OCI-LY7 (cell line): Measurements from ENCODE around the gene PRKX.

Source experiments
- EZH2phosphoT487 ChIP-seq: fragments of 200-600 bp; sonication (generic); IDR thresholded peaks from 2 replicates; pipeline ENCODE4 v1.6.1; 2018; ENCODE audit warnings: low read depth, borderline replicate concordance, mild to moderate bottlenecking, mixed run types, antibody characterized with exemption, low read length, moderate library complexity, mixed read lengths
- TF ChIP-seq, protein P1 (sequence below): fragments of 200-600 bp; sonication (generic); conservative IDR thresholded peaks from 2 replicates; pipeline ENCODE4 v1.5.1; 2014; ENCODE audit warnings: mild to moderate bottlenecking, antibody characterized with exemption, low read length, moderate library complexity, mixed read lengths

- TF ChIP-seq, protein P1, sequence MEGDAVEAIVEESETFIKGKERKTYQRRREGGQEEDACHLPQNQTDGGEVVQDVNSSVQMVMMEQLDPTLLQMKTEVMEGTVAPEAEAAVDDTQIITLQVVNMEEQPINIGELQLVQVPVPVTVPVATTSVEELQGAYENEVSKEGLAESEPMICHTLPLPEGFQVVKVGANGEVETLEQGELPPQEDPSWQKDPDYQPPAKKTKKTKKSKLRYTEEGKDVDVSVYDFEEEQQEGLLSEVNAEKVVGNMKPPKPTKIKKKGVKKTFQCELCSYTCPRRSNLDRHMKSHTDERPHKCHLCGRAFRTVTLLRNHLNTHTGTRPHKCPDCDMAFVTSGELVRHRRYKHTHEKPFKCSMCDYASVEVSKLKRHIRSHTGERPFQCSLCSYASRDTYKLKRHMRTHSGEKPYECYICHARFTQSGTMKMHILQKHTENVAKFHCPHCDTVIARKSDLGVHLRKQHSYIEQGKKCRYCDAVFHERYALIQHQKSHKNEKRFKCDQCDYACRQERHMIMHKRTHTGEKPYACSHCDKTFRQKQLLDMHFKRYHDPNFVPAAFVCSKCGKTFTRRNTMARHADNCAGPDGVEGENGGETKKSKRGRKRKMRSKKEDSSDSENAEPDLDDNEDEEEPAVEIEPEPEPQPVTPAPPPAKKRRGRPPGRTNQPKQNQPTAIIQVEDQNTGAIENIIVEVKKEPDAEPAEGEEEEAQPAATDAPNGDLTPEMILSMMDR, result no peak
- no peak for TF ChIP-seq EZH2phosphoT487
These were observed 33.8 kb downstream of the PRKX start for GRCh38 chrX:3679669-3680068.
